ENCODE data around the gene PCDH9. TPM values are rescaled to one million over a fixed set of nuclear protein-coding genes. Genes with fewer than 3 reads are reported as not detected.

PCDH9 gene
- total RNA-seq, 1 donor from 2014 or later, result 1.9 TPM

DNA sequence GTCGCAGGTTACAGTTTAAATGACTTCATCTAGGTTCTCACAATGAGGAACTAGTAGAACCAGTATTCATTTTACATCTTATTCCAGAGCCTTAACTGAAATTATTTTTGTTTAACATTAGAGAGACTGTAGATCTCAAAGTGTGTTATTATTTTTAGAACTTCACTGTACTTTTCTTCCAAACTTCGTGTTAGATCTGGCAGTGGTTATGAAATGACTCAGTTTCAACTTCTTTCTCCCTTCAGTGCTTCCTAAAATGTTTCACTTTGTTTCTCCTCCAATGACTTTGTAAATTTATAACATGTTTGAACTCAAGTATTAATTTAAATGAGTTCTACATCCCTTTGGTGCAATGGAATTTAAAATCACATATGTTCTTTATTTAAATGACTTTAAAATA is 139.3 kb downstream of the PCDH9 start:
- Mint-ChIP-seq H3K9me3 (ENCODE audit: unreplicated experiment) (no peaks in the 10 kb centered on the region), H3K36me3 (ENCODE audit: low read depth, unreplicated experiment) (no peaks in the 10 kb centered on the region), H3K27ac (ENCODE audit: unreplicated experiment) (no peak overlapping the region), H3K4me1 (ENCODE audit: unreplicated experiment) (no peaks in the 10 kb centered on the region), H3K4me3 (ENCODE audit: unreplicated experiment) (no peak overlapping the region), H3K27me3 (ENCODE audit: unreplicated experiment) (no peaks in the 10 kb centered on the region)
- no peak for TF ChIP-seq CTCF (IDR thresholded peaks at IDR 0.05; ENCODE audit: unreplicated experiment)
- no peak for DNase-seq (ENCODE audit: low spot score)

DNA sequence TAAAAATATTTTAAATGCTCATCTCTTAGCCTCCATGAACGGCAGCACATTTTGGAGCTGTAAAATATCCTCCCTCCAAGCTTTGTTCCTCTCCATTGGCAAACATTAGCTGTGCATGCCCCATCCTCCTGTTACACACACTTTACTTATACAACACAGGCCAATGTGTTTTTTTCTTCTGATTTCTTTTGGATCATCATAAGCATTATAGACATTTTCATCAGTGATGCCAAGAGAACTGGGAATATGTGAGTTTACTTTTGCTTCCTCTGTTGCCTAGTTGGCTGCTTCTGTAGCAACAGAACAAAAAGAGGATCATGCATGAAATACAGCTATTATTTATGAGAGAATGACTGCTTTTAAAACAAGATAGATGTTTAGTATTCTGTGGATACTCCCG is 142.6 kb downstream of the PCDH9 start:
- no peak overlapping the region for H3K4me3 Mint-ChIP-seq (ENCODE audit: unreplicated experiment)
- TF ChIP-seq CTCF (IDR thresholded peaks at IDR 0.05; ENCODE audit: unreplicated experiment), result no peak
- no peak for DNase-seq (ENCODE audit: low spot score)
- H3K27ac Mint-ChIP-seq (ENCODE audit: unreplicated experiment), result no peak overlapping the region
- H3K4me1 Mint-ChIP-seq (ENCODE audit: unreplicated experiment), result no peaks in the 10 kb centered on the region
- H3K36me3 Mint-ChIP-seq (ENCODE audit: low read depth, unreplicated experiment), result no peaks in the 10 kb centered on the region
- no peaks in the 10 kb centered on the region for H3K27me3 Mint-ChIP-seq (ENCODE audit: unreplicated experiment)
- no peaks in the 10 kb centered on the region for H3K9me3 Mint-ChIP-seq (ENCODE audit: unreplicated experiment)

DNA sequence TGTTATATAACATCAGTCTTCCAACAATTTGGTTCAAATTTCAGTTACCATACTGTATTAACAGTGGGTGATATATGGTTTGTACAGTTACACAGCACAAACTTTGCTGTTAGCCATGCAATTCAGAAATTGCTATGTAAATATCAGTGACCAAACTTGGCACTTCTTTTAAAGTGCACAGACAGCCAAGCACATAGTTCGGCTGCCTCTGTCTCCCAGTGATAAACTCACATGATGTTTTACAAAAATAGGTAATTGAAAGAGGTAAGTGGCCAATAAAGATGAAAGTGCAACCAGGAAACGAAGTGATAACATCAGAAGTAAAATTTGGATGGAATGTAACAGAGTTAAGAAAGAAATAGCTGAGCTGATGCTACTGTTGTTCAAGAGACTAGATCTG is 143.9 kb downstream of the PCDH9 start:
- TF ChIP-seq CTCF (IDR thresholded peaks at IDR 0.05; ENCODE audit: unreplicated experiment), result no peak
- no peaks in the 10 kb centered on the region for H3K4me1 Mint-ChIP-seq (ENCODE audit: unreplicated experiment)
- no peak for DNase-seq (ENCODE audit: low spot score)

DNA sequence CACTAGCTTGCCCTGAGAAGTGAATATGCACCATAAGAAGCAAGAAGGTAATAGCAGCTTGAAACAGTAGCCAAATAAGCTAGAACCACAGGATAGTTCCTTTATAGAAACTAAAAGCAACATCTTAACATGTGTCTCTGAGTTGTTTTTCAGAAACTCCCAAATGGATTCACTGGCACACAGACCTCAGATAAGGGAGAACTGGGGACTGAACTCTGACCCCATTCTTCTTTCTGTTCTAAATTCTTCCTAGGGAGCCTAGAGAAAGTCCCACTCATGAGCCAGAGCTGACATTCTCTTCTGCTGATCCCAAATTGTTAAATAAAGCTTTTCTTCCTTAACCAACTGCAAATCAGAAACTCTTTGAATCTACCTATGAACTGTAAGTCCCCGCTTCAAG is 146.1 kb downstream of the PCDH9 start:
- TF ChIP-seq CTCF (IDR thresholded peaks at IDR 0.05; ENCODE audit: unreplicated experiment), result no peak
- Mint-ChIP-seq H3K4me1 (ENCODE audit: unreplicated experiment) (no peaks in the 10 kb centered on the region), H3K27me3 (ENCODE audit: unreplicated experiment) (peaks cover 1% of the 10 kb centered on the region), H3K36me3 (ENCODE audit: low read depth, unreplicated experiment) (no peaks in the 10 kb centered on the region), H3K27ac (ENCODE audit: unreplicated experiment) (no peak overlapping the region), H3K9me3 (ENCODE audit: unreplicated experiment) (no peaks in the 10 kb centered on the region), H3K4me3 (ENCODE audit: unreplicated experiment) (no peak overlapping the region)
- DNase-seq (ENCODE audit: low spot score), result no peak

More for the DNA sequence above, 143.9 kb downstream of the PCDH9 start:
- Mint-ChIP-seq H3K27ac (ENCODE audit: unreplicated experiment) (no peak overlapping the region), H3K4me3 (ENCODE audit: unreplicated experiment) (no peak overlapping the region), H3K36me3 (ENCODE audit: low read depth, unreplicated experiment) (no peaks in the 10 kb centered on the region), H3K27me3 (ENCODE audit: unreplicated experiment) (peaks cover 1% of the 10 kb centered on the region), H3K9me3 (ENCODE audit: unreplicated experiment) (no peaks in the 10 kb centered on the region)

- H3K27ac Mint-ChIP-seq (ENCODE audit: unreplicated experiment), result no peak overlapping the region
- no peak for TF ChIP-seq CTCF (IDR thresholded peaks at IDR 0.05; ENCODE audit: unreplicated experiment)
- H3K4me1 Mint-ChIP-seq (ENCODE audit: unreplicated experiment), result no peaks in the 10 kb centered on the region
- H3K4me3 Mint-ChIP-seq (ENCODE audit: unreplicated experiment), result no peak overlapping the region
- no peaks in the 10 kb centered on the region for H3K36me3 Mint-ChIP-seq (ENCODE audit: low read depth, unreplicated experiment)
- H3K9me3 Mint-ChIP-seq (ENCODE audit: unreplicated experiment), result no peaks in the 10 kb centered on the region
- no peak for DNase-seq (ENCODE audit: low spot score)
- H3K27me3 Mint-ChIP-seq (ENCODE audit: unreplicated experiment), result peaks cover 1% of the 10 kb centered on the region
Observed at GRCh38 chr13:67083519-67083918, 146.6 kb downstream of the PCDH9 start.

Measured in endothelial cell (in vitro differentiated cells).